ENCODE measurements around the gene PLCD1. TPM values are rescaled to one million over a fixed set of nuclear protein-coding genes. Genes with fewer than 3 reads are reported as not detected.
"Not testable (repeated sequence)": the region's sequence is repeated elsewhere in the genome, so short reads cannot be mapped to it uniquely, and the experiment has no call there.

PLCD1 gene
- polyA plus RNA-seq, 6 donors from 2014 or later = 1.9 to 4.1 (median 2.6) TPM; not detected in 1

DNA sequence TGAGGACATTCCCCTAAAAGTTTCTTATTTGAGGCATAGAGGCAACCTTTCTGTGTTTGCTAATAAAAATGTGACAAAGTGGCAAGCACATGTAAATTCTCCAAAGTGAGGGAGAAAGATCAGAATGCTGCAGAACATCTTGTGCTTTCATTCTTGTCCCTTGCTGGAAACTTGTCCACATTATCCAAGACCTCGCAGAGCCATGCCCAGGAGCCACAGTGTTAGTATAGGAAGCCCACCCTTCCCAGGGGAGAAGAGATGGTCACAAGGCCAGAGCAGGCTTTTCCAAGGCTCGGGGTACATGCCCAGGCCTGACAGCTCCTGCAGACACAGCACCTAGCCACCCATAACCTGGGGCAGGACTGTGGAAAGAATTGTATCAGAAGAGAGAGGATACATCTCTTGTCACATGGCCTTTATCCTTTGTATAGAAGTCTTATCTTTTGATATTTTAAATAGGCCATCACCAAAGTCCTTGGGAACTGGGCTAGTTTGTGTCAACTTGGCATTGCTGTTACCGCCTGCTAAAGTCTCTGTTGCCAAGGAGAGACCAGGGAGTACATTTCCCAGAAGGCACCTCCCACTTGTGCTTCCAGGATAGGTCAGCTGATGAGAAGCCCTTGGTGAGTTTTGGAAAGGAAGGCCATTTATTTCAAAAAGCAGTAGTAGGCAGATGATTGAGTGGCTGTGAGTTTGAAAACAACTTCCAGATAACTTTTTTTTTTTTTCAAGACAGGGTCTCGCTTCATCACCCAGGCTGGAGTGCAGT lies 20.1 kb upstream of the PLCD1 start:
- ATAC-seq (ENCODE audit: low read depth in 2 of 2) = no peak
- Mint-ChIP-seq H3K4me3 (no peak overlapping the region), H3K4me1 (no peaks in the 10 kb centered on the region), H3K27ac (no peak overlapping the region), H3K9me3 (peaks cover 0 to 3% (median 0%) of the 10 kb centered on the region in 7 donors), H3K36me3 (no peaks in the 10 kb centered on the region), H3K27me3 (peaks cover 3 to 25% (median 4%) of the 10 kb centered on the region in 3 donors)
- no peak for DNase-seq

DNA sequence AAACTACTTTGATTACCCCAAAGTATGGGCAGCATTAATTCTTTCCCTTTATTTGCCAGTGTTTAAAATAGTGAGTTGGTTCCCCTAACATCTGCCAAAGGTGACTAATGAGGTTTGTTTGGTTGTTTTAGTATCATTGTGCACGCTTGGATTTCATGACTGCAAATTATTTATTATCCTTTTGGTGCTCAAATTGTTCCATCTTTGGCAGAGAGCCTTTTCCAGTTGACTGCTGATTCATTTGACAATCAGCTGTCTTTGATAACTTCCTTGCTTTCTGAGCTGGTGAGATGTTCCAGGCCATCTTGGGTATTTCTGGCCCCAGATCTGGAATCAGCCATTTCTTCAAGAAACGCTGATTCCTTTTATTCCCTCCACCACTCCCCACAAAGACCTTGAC lies 18.5 kb upstream of the PLCD1 start:
- H3K36me3 Mint-ChIP-seq = no peaks in the 10 kb centered on the region
- ATAC-seq (ENCODE audit: low read depth in 2 of 2) = no peak

DNA sequence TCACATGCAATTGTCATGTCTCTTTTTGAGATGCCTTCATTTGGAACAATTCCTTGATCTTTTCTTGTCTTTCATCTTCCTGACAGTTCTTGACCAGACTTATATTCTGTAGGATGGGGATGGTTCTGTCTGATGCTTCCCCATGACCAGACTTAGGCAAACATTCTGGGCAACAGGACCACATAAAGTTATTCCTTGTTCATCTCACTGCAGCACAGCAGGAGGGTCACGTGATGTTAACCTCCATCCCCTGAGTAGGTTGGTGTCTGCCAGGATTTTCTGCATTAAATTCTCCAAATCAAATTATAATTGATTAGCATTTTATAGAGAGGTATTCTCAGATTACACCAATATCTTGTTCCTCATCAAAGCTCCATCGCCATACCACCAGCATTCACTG lies 17.4 kb upstream of the PLCD1 start:
- peaks cover 0 to 2% (median 0%) of the 10 kb centered on the region in 7 donors for H3K9me3 Mint-ChIP-seq
- H3K36me3 Mint-ChIP-seq = no peaks in the 10 kb centered on the region
- H3K4me1 Mint-ChIP-seq = no peaks in the 10 kb centered on the region
- no peak for ATAC-seq (ENCODE audit: low read depth in 2 of 2)
- no peak for DNase-seq
- no peak overlapping the region for H3K4me3 Mint-ChIP-seq
- peaks cover 3 to 25% (median 11%) of the 10 kb centered on the region in 3 donors for H3K27me3 Mint-ChIP-seq
- no peak overlapping the region for H3K27ac Mint-ChIP-seq

More for the DNA sequence above, 18.5 kb upstream of the PLCD1 start:
- Mint-ChIP-seq H3K9me3 (peaks cover 0 to 3% (median 0%) of the 10 kb centered on the region in 7 donors), H3K4me3 (no peak overlapping the region), H3K27me3 (peaks cover 3 to 25% (median 8%) of the 10 kb centered on the region in 3 donors), H3K4me1 (no peaks in the 10 kb centered on the region), H3K27ac (no peak overlapping the region)
- no peak for DNase-seq

DNA sequence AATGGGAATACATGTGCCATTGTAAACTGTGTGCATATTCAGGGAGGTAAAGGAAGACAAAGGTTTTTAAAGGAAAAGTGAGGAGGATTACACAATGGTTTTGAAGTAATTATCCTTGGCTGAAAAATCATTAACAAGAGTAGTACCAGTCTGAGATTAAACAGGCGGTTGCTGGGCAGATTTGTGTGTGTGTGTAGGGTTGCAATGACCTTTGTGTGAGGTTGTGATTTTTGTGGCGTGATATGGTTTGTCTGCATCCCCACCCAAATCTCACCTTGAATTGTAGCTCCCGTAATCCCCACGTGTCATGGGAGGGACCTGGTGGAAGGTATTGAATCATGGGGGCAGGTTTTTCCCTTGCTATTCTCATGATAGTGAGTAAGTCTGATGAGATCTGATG lies 16.6 kb upstream of the PLCD1 start:
- ATAC-seq (ENCODE audit: low read depth in 2 of 2) (no peak), DNase-seq (no peak)
- no peak overlapping the region for H3K27ac Mint-ChIP-seq
- H3K27me3 Mint-ChIP-seq = peaks cover 3 to 25% (median 11%) of the 10 kb centered on the region in 3 donors
- no peaks in the 10 kb centered on the region for H3K36me3 Mint-ChIP-seq
- no peaks in the 10 kb centered on the region for H3K9me3 Mint-ChIP-seq
- H3K4me3 Mint-ChIP-seq = no peak overlapping the region
- no peaks in the 10 kb centered on the region for H3K4me1 Mint-ChIP-seq

GRCh38 chr3:38043486-38043885 lies 14.0 kb upstream of the PLCD1 start:
- no peak for DNase-seq
- Mint-ChIP-seq H3K4me1 (peaks cover 16 to 19% (median 19%) of the 10 kb centered on the region in 3 donors), H3K4me3 (no peak overlapping the region), H3K27ac (no peak overlapping the region), H3K9me3 (peaks cover 0 to 3% (median 0%) of the 10 kb centered on the region in 7 donors), H3K27me3 (peaks cover 3 to 25% (median 11%) of the 10 kb centered on the region in 3 donors), H3K36me3 (no peaks in the 10 kb centered on the region)
- ATAC-seq (ENCODE audit: low read depth in 2 of 2) = no peak

DNA sequence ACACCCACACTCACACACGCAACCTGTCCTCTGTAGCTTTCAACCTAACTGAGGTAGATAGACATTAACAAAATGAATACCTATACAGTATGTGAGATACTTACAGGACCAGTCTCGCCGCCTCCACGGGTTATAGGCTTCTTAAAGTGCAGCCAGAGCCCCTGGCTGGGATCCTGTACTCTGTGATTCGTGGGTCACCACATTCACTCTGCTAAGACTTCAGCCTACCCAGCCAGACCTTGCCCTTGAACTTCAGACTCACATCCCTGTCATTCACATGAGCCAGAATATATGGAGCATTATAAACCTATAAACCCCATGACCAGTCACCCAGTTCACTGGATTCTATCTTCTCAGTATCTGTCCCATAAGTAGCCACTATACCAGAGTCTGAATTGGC lies 11.0 kb upstream of the PLCD1 start:
- peaks cover 23 to 27% (median 26%) of the 10 kb centered on the region in 3 donors for H3K4me1 Mint-ChIP-seq
- H3K4me3 Mint-ChIP-seq = peak overlapping the region in 7 of 8 donors; percentile 78 to 95 (median 87)
- H3K9me3 Mint-ChIP-seq = peaks cover 0 to 4% (median 0%) of the 10 kb centered on the region in 7 donors
- no peak for DNase-seq
- no peaks in the 10 kb centered on the region for H3K36me3 Mint-ChIP-seq
- ATAC-seq (ENCODE audit: low read depth in 2 of 2) = no peak
- H3K27me3 Mint-ChIP-seq = peaks cover 3 to 11% (median 5%) of the 10 kb centered on the region in 3 donors
- H3K27ac Mint-ChIP-seq = peak overlapping the region in 3 of 6 donors; percentile 45 to 88 (median 81)

DNA sequence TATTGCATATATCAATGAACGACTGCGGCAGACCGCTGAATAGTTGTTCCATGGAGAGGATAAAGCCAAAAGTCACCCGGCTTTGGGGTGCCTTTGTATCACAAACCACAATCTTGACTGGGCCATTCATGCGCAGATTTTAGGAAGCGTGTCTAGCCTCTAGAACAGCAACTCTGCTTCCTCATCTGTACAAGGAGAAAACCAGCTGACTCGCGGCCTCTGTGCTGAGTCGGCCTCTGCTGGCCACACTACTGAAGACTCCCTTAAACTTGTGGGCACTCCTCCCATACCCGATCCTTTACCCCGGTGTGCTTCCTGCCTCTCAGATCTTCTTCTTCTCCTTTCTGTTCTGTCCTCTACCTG lies 10.4 kb upstream of the PLCD1 start:
- ATAC-seq (ENCODE audit: low read depth in 2 of 2) (peak; percentile 86 to 89), DNase-seq (peak; percentile 78)
- no peaks in the 10 kb centered on the region for H3K36me3 Mint-ChIP-seq
- H3K27me3 Mint-ChIP-seq = peaks cover 0 to 11% (median 4%) of the 10 kb centered on the region in 3 donors
- H3K27ac Mint-ChIP-seq = peak overlapping the region in 5 of 6 donors; percentile 88 to 95 (median 91)
- H3K9me3 Mint-ChIP-seq = peaks cover 0 to 4% (median 0%) of the 10 kb centered on the region in 7 donors
- H3K4me1 Mint-ChIP-seq = peaks cover 23 to 27% (median 26%) of the 10 kb centered on the region in 3 donors
- H3K4me3 Mint-ChIP-seq = peak overlapping the region; percentile 78 to 95 (median 89)

DNA sequence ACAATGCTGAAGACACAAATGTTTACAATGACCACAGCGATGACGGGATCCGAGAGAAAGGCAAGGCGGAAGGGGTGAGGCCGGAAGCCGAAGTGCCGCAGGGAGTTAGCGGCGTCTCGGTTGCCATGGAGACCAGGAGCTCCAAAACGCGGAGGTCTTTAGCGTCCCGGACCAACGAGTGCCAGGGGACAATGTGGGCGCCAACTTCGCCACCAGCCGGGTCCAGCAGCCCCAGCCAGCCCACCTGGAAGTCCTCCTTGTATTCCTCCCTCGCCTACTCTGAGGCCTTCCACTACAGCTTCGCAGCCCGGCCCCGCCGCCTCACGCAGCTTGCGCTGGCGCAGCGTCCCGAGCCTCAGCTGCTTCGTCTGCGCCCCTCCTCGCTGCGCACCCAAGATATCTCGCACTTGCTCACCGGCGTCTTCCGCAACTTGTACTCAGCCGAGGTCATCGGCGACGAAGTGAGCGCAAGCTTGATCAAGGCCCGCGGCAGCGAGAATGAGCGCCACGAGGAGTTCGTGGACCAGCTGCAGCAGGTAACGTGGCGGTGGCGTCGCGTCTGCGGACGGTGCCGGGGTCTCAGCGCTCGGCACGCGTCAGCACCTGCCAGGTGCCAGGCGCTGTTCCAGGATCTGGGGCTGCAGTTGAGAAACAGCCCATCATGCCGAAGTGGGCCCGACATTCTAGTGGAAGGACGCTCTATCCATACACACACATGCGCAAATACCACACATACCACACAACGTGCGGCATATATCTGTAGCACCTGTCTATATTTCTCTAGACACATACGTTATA lies 9.9 kb upstream of the PLCD1 start, which contains the start of gene DLEC1:
Gene DLEC1, plus strand, starts transcription at position 108 of the 798 bp plus-strand sequence. Its CDS starts 18 bp downstream, at position 126.
- DNase-seq (peak; percentile 74), ATAC-seq (ENCODE audit: low read depth in 2 of 2) (peak; percentile 57 to 65)
- no peaks in the 10 kb centered on the region for H3K36me3 Mint-ChIP-seq
- peak within 1 kb of the TSS; percentile 78 to 95 (median 89) for H3K4me3 Mint-ChIP-seq
- peaks cover 23 to 27% (median 26%) of the 10 kb centered on the region in 3 donors for H3K4me1 Mint-ChIP-seq
- peaks cover 5 to 11% (median 6%) of the 10 kb centered on the region in 3 donors for H3K27me3 Mint-ChIP-seq
- peaks cover 0 to 4% (median 0%) of the 10 kb centered on the region in 7 donors for H3K9me3 Mint-ChIP-seq
- peak within 1 kb of the TSS; percentile 85 to 95 (median 91) for H3K27ac Mint-ChIP-seq

- peaks cover 8 to 17% (median 11%) of the 10 kb centered on the region in 3 donors for H3K27me3 Mint-ChIP-seq
- peak overlapping the region; percentile 78 to 95 (median 89) for H3K4me3 Mint-ChIP-seq
- no peak for DNase-seq
- peaks cover 0 to 3% of the 10 kb centered on the region in 2 donors for H3K36me3 Mint-ChIP-seq
- H3K27ac Mint-ChIP-seq = peak overlapping the region in 5 of 6 donors; percentile 64 to 95 (median 88)
- H3K4me1 Mint-ChIP-seq = peaks cover 24 to 27% (median 26%) of the 10 kb centered on the region in 3 donors
- peaks cover 0 to 4% (median 0%) of the 10 kb centered on the region in 7 donors for H3K9me3 Mint-ChIP-seq
- ATAC-seq (ENCODE audit: low read depth in 2 of 2) = no peak
These were observed 9.0 kb upstream of the PLCD1 start for GRCh38 chr3:38038447-38038911.

DNA sequence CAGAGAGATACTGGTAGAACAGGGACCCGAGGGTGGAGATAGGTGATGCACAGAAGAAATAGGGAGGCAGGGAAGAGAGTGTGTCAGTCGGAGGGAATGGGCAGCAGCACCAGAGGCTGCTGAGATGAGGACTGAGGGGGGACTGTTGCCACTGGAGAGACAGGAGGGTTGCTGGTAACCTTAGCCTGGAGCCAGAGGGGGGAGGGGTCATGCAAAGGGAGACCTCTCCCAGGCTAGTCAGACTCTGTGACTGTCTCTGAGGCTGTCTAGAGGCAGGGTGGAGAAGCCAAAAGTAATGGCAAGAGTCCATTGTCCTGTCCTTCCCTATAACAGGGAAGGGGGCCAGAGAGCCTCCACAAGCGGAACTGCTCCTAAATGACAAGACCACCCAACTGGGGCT lies 7.5 kb upstream of the PLCD1 start:
- peak overlapping the region in 3 of 6 donors; percentile 10 to 27 (median 17) for H3K27ac Mint-ChIP-seq

GRCh38 chr3:38036286-38036685 lies 6.8 kb upstream of the PLCD1 start:
- Mint-ChIP-seq H3K27me3 (peaks cover 20 to 33% (median 33%) of the 10 kb centered on the region in 3 donors), H3K4me3 (peak overlapping the region in 1 of 8 donors; percentile 71), H3K9me3 (peaks cover 0 to 4% (median 0%) of the 10 kb centered on the region in 7 donors), H3K27ac (peak overlapping the region in 2 of 6 donors; percentile 17 to 23), H3K4me1 (peaks cover 26 to 27% (median 27%) of the 10 kb centered on the region in 3 donors), H3K36me3 (peaks cover 0 to 12% of the 10 kb centered on the region in 2 donors)
- ATAC-seq (ENCODE audit: low read depth in 2 of 2) (no peak), DNase-seq (no peak)

More for the DNA sequence above, 7.5 kb upstream of the PLCD1 start:
- no peak for DNase-seq
- peak overlapping the region in 1 of 8 donors; percentile 71 for H3K4me3 Mint-ChIP-seq
- H3K27me3 Mint-ChIP-seq = peaks cover 20 to 27% (median 26%) of the 10 kb centered on the region in 3 donors
- H3K9me3 Mint-ChIP-seq = peaks cover 0 to 4% (median 0%) of the 10 kb centered on the region in 7 donors
- no peak for ATAC-seq (ENCODE audit: low read depth in 2 of 2)
- peaks cover 26 to 27% (median 27%) of the 10 kb centered on the region in 3 donors for H3K4me1 Mint-ChIP-seq
- peaks cover 0 to 11% of the 10 kb centered on the region in 2 donors for H3K36me3 Mint-ChIP-seq

DNA sequence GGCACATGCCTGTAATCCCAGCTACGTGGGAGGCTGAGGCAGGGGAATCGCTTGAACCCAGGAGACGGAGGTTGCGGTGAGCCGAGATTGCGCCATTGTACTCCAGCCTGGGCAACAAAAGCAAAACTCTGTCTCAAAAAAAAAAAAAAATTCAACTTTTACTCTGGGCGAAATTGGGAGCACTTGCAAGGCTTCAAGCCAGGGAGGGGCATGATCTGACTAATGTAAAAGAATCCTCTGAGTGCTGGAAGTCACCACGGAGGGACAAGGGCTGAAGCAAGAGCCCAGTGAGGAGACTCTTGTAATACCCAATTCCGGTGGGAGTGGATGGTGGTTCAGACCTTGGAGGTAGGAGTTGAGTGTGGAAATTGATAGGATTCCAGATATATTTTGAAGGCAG lies 4.9 kb upstream of the PLCD1 start:
- not testable (repeated sequence) for H3K4me3 Mint-ChIP-seq; DNase-seq; H3K9me3 Mint-ChIP-seq; ATAC-seq (ENCODE audit: low read depth in 2 of 2)
- Mint-ChIP-seq H3K4me1 (peaks cover 15 to 23% (median 17%) of the 10 kb centered on the region in 3 donors), H3K36me3 (peaks cover 0 to 19% of the 10 kb centered on the region in 2 donors), H3K27ac (peak overlapping the region in 2 of 6 donors; percentile 22 to 38), H3K27me3 (peaks cover 26 to 49% (median 42%) of the 10 kb centered on the region in 3 donors)

DNA sequence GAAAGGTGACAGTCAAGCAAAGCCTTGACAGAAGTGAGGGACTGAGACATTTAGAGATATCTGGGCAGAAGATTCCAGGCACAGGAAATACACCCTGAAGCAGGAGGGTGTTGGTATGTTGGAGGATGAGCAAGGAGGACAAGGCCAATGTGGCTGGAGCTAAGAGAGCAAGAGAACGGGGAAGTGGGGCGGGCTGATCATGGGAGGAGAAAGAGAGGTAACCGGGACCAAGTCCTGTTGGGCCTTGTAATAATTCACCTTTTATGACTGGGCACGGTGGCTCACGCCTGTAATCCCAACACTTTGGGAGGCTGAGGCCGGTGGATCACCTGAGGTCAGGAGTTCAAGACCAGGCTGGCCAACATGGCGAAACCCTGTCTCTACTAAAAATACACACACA lies 4.1 kb upstream of the PLCD1 start:
- H3K27ac Mint-ChIP-seq = not testable (repeated sequence)
- H3K4me3 Mint-ChIP-seq = peak overlapping the region in 1 of 8 donors; percentile 39

More for the DNA sequence above, 4.1 kb upstream of the PLCD1 start:
- DNase-seq; H3K9me3 Mint-ChIP-seq; ATAC-seq (ENCODE audit: low read depth in 2 of 2): not testable (repeated sequence)
- H3K4me1 Mint-ChIP-seq = peaks cover 9 to 19% (median 10%) of the 10 kb centered on the region in 3 donors
- peaks cover 0 to 19% of the 10 kb centered on the region in 2 donors for H3K36me3 Mint-ChIP-seq
- peaks cover 26 to 53% (median 45%) of the 10 kb centered on the region in 3 donors for H3K27me3 Mint-ChIP-seq
